NCI-H1694 treated with DMSO at 0.1 percent for 48 hours (cell line): ENCODE measurements around the gene MCM8.

Experiments used
- DNase-seq: peaks from one replicate; lab custom pipeline; 2025; lab: John Stamatoyannopoulos, UW

MCM8 gene

GRCh38 chr20:5950271-5951031 lies at the start of gene MCM8, which contains the start of gene TRMT6:
Gene MCM8, plus strand, starts transcription at chr20:5950652. Its CDS starts 1,364 bp downstream, at chr20:5952016.
Gene TRMT6, minus strand, starts transcription at chr20:5950533. Its CDS starts 128 bp downstream, at chr20:5950405.
- DNase-seq = peak; percentile 94

- no peak for DNase-seq
Measured at GRCh38 chr20:5900908-5901307, 49.5 kb upstream of the MCM8 start.

- no peak for DNase-seq
Measured at GRCh38 chr20:5908981-5909380, 41.5 kb upstream of the MCM8 start.

- DNase-seq = no peak
Measured at GRCh38 chr20:5910186-5910585, 40.3 kb upstream of the MCM8 start.

- DNase-seq = no peak
Measured at GRCh38 chr20:5913166-5913565, 37.3 kb upstream of the MCM8 start.

GRCh38 chr20:5914859-5915258 lies 35.6 kb upstream of the MCM8 start:
- DNase-seq = no peak

GRCh38 chr20:5918856-5919625 lies 31.4 kb upstream of the MCM8 start:
- DNase-seq = no peak

GRCh38 chr20:5919626-5920544 lies 30.6 kb upstream of the MCM8 start:
- no peak for DNase-seq

GRCh38 chr20:5920581-5920980 lies 29.9 kb upstream of the MCM8 start:
- no peak for DNase-seq

- DNase-seq = no peak
Measured at GRCh38 chr20:5923493-5923892, 27.0 kb upstream of the MCM8 start.

- DNase-seq = no peak
Measured at GRCh38 chr20:5925551-5925950, 24.9 kb upstream of the MCM8 start.

GRCh38 chr20:5927749-5928462 lies 22.5 kb upstream of the MCM8 start:
- DNase-seq = no peak

GRCh38 chr20:5928836-5929715 lies 21.4 kb upstream of the MCM8 start:
- DNase-seq = no peak

GRCh38 chr20:5931411-5931810 lies 19.0 kb upstream of the MCM8 start:
- no peak for DNase-seq

- no peak for DNase-seq
Measured at GRCh38 chr20:5932796-5933195, 17.7 kb upstream of the MCM8 start.

GRCh38 chr20:5933802-5934436 lies 16.5 kb upstream of the MCM8 start:
- peak; percentile 40 for DNase-seq

GRCh38 chr20:5935384-5935783 lies 15.1 kb upstream of the MCM8 start:
- DNase-seq = no peak

GRCh38 chr20:5936238-5936637 lies 14.2 kb upstream of the MCM8 start:
- no peak for DNase-seq

GRCh38 chr20:5938456-5939029 lies 11.9 kb upstream of the MCM8 start:
- DNase-seq = no peak

- DNase-seq = no peak
Measured at GRCh38 chr20:5945963-5946362, 4.5 kb upstream of the MCM8 start.
